ENCODE measurements around the gene DCAF11. TPM values are rescaled to one million over a fixed set of nuclear protein-coding genes. Genes with fewer than 3 reads are reported as not detected.

The DCAF11 gene
- total and polyA plus RNA-seq, 2 of the 8 experiments (the other 6 are each of a cell fraction or from before 2014, with no cell fraction given), result 60.4 to 63.6 TPM

DNA sequence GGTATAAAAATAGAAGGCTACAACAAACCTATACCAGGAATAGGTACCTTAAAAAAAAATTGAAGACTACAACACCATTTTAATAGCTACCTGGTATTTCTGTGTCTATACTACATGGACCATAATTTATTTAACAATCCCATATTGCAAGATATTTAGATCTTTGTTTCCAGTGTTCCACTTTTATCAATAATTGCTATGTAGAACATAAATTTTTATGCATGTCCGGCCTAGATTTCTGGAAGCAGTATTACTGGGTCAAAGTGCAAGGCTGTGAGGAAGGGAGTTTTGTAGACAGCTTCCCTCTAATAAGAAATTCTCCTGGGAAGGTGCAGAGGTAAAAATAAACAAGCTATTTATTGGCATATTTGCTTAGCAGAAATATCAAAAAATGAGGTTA lies 4.1 kb upstream of the DCAF11 start:
- H2AFZ ChIP-seq (ENCODE audit: low read length), result no peak overlapping the region
- no peak overlapping the region for H2BK20ac ChIP-seq (ENCODE audit: low read length)
- WGBS, 2 experiments (ENCODE audit: extremely low coverage in 1 of 2, insufficient coverage in 1 of 2, insufficient read length in 1 of 2, insufficient replicate concordance in 2 of 2, low coverage in 1 of 2, low lambda C conversion rate in 2 of 2, missing lambda C conversion rate in 1 of 2), result 86% methylated on average over 1 of the region's 1 CpG; no CpG with 5 or more reads in 1 of the 2 experiments
- no peak overlapping the region for H3K9ac ChIP-seq (replicated peaks in 1 of 4; ENCODE audit: extremely low read depth in 1 of 4, low read depth in 3 of 4, low read length in 3 of 4)
- peaks cover 5% of the 10 kb centered on the region for H3K23me2 ChIP-seq (ENCODE audit: low read depth, low read length)
- H2BK15ac ChIP-seq (ENCODE audit: low read length), result no peak overlapping the region
- H3K4ac ChIP-seq (replicated peaks; ENCODE audit: insufficient read length, low read depth, low read length), result no peak overlapping the region
- H3K4me3 ChIP-seq (ENCODE audit: extremely low read depth in 1 of 4, insufficient read depth in 2 of 4, low read depth in 3 of 4, low read length in 4 of 4), result no peak overlapping the region
- no peaks in the 10 kb centered on the region for H4K20me1 ChIP-seq (replicated peaks in 1 of 2; ENCODE audit: control insufficient read depth in 1 of 2, insufficient read depth in 2 of 2, low read length in 2 of 2)
- CTCF ChIA-PET (ENCODE audit: partially characterized antibody), result interaction anchor here (0.7 to 12.2 kb wide), 20 partner anchors 17 to 479 kb away, joined by 3 to 160 read pairs (median 4); partner anchors contain the start of genes CARMIL3, CIDEB, IRF9 and PCK2
- no peak overlapping the region for H3K14ac ChIP-seq (ENCODE audit: insufficient read length)
- no peaks in the 10 kb centered on the region for H3K9me3 ChIP-seq (ENCODE audit: insufficient read depth in 2 of 2, low read depth in 1 of 2, low read length in 1 of 2)
- H3K4me2 ChIP-seq (ENCODE audit: insufficient read depth in 1 of 2, low read depth in 2 of 2, low read length in 2 of 2), result no peak overlapping the region
- no peaks in the 10 kb centered on the region for H3K27me3 ChIP-seq (replicated peaks in 1 of 4; ENCODE audit: control insufficient read depth in 3 of 4, extremely low read depth in 1 of 4, insufficient read depth in 3 of 4, low read length in 3 of 4)
- no peak overlapping the region for H4K91ac ChIP-seq (replicated peaks; ENCODE audit: insufficient read length, low read length)
- H4K8ac ChIP-seq (ENCODE audit: extremely low read depth, insufficient read depth, low read length), result no peak overlapping the region
- H3K36me3 ChIP-seq (ENCODE audit: control insufficient read depth in 2 of 4, insufficient read depth in 4 of 4, low read length in 3 of 4), result no peaks in the 10 kb centered on the region
- POLR2A ChIA-PET (ENCODE audit: partially characterized antibody), result interaction anchor here (0.8 to 23.9 kb wide), 9 partner anchors 8 to 122 kb away, joined by 3 to 626 read pairs (median 4); partner anchors contain the start of genes CPNE6, DHRS4L2, EMC9 and PCK2
- no peak overlapping the region for H2BK12ac ChIP-seq (ENCODE audit: low read depth, low read length)
- H4K5ac ChIP-seq (ENCODE audit: insufficient read length, low read depth, low read length), result no peak overlapping the region
- no peak overlapping the region for H3K23ac ChIP-seq (ENCODE audit: insufficient read length)
- H3K27ac ChIP-seq (ENCODE audit: low read depth, low read length), result no peak overlapping the region
- 0 out of 2 replicates have a peak, but pooled peaks cover 2% of the 10 kb centered on the region for H3K79me1 ChIP-seq (ENCODE audit: low read depth, low read length)
- no peaks in the 10 kb centered on the region; a peak in 1 of 7 replicates for H3K4me1 ChIP-seq (replicated peaks in 1 of 4; ENCODE audit: control insufficient read depth in 3 of 4, insufficient read depth in 4 of 4, low read length in 3 of 4)
- no peak for FAIRE-seq
- H2BK120ac ChIP-seq (replicated peaks; ENCODE audit: low read depth, low read length), result no peak overlapping the region
- no peak overlapping the region for H3K18ac ChIP-seq (ENCODE audit: extremely low read depth, low read length)
- TF ChIP-seq SP4 (IDR thresholded peaks at IDR 0.05; ENCODE audit: low read length) (no peak), SIN3A (conservative IDR thresholded peaks at IDR 0.05 in 1 of 2, IDR thresholded peaks at IDR 0.05 in 1 of 2; ENCODE audit: low read depth in 1 of 2, low read length in 2 of 2) (no peak)
- no peak overlapping the region for H2BK5ac ChIP-seq (ENCODE audit: low read depth, low read length)
- H3K56ac ChIP-seq (replicated peaks; ENCODE audit: insufficient read length, low read depth, low read length), result no peak overlapping the region
- H3K79me2 ChIP-seq (ENCODE audit: control insufficient read depth in 1 of 2, insufficient read depth in 2 of 2, low read length in 2 of 2), result no peaks in the 10 kb centered on the region; a peak in 1 of 4 replicates
- H2AK5ac ChIP-seq (ENCODE audit: low read depth, low read length), result no peak overlapping the region
- no peak for DNase-seq (ENCODE audit: low read depth in 1 of 2, low spot score in 2 of 2)

Measured in H1 (cell line).